GM19351 (cell line): Measurements from ENCODE around the gene KCNQ1OT1.

ENCODE experiments used
- ATAC-seq: cut with Tn5 transposase; IDR thresholded peaks from one replicate; pipeline ENCODE4 v1.9.1; 2021; ENCODE audit warnings: mild to moderate bottlenecking, moderate library complexity; ENCODE audit not compliant: unreplicated experiment

The KCNQ1OT1 gene

DNA sequence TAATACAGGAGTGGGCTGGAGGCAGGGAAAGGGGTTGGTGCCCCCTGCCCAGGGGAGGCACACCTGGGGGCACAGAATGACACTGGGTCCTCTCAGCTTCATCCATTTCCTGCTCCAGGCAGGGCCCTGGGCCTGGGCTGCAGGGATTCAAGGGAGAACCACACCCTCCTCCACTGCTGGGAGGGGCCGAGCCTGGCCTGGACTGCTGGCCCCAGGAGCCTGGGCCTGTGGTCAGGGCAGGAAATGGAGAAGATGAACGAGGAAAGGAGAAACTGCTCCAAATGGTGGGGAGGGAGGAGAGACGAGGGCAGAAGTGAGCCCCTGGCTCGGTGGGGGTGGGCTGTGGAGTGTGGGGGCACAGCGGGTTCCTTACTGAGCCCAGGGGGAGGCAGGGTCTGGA, 38.1 kb upstream of the KCNQ1OT1 start:
- ATAC-seq: no peak

DNA sequence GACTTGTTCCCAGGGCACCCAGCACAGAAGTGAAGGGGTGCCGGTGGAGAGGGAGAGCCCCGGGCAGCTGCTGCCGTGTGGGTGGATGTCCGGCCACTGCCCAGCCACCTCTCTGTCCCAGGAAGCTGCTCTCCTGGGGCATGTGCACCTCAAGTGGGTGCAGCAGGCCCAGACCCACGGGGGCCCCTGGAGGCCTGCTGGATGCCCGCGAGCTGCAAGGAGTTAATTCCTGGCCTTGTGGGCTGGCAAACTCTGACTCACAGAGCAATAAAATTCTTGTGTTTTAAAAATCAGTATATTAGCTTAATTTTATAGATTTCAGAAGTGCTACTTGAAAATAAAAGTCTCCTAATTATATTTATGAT, 37.4 kb upstream of the KCNQ1OT1 start:
- ATAC-seq: no peak

DNA sequence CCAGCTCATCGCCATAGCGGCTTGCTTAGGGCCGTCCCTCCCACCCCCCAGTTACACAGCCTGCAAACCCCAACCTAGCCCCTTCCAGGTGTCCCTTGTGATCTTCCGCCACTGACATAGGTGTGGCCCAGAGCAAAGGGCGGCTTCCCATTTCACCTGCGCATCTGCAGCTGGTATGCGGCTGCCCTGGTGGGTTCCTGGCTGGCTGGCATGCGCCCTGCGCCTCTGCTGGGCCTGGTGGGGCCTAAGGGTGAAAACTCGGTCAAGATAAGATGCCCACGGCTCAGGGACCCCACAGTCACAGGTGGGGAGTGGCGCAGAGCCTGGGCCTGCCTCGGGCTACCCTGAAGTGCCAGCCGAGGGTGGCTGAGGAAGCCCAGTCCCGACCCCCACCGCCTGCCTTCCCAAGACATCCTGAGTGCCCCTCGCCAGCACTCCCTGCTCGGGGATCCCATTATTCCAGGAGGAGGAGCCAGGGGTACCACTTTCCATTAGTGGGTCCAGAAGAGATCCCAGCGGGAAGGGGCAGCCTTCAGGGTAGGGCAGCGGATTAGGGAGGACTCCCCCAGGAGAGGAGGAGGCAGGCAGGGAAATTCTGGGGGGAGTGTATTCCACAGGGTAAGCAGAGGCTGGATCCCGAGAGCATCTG, 36.9 kb upstream of the KCNQ1OT1 start:
- ATAC-seq: no peak

DNA sequence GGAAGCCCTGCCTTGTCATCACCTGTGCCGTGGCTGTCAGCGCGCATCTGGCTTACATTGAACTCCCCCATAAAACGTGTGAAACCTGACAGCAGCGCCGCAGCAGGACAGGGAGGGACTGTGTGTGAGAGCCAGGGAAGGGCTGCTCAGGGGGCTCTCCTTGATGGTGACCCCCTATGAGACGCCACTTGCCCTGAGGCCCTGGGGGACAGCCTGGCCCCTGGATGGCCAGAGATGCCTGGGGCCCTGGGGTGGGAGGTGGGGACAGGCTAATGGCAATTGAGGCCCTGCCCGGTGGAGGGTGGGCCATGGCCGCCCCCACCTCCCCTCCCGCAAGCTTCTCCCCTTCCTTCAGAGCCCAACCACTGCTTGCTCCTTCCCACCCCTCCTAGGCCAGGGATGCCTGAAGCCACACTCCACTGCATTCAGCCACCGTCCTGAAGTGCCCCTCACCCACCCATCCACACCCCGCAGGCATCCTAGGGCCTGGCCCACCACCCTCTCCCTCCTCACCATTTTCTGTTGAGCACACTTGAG, 35.3 kb upstream of the KCNQ1OT1 start:
- no peak for ATAC-seq

DNA sequence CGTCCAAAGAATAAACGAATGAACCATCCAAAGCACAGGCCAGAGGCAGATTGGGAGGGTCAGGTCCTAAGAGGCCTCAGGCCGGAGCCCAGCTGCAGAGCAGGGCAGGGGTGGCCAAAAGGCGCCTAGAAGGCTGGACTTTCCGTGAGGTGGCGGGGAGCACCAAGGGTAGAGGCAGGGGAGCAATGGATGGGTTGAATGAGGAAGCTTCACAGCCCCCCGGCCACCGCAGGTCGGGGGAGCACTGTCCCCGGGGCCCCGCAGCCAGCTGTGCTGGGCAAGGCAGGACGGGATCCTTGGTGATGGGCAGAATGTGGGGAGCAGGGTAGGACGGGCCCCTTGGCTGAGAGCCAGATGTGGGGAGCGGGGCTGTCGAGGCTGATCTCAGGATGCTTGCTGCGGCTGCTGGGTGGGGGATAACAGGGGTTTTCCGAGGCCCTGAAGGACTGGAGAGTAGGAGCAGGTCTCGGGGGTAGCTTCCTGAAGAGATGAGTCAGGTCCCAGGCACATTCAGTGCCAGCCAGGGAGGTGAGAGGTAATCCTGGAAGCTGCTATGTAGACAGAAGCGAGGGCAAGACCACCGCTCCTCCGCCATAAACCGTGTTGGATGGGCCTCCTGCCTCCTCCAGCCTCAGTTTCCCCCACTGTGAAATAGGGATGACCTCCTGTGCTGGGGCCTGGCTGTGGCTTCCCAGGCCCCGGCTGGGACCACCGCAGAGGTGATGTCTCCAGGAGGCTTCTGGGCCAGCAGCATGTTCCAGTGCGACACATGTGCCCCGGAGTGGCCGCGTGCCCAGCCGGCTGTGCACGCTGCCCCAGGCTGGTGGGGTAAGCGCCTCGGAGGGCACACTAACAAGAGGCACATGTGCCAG, 34.6 kb upstream of the KCNQ1OT1 start:
- ATAC-seq: no peak

DNA sequence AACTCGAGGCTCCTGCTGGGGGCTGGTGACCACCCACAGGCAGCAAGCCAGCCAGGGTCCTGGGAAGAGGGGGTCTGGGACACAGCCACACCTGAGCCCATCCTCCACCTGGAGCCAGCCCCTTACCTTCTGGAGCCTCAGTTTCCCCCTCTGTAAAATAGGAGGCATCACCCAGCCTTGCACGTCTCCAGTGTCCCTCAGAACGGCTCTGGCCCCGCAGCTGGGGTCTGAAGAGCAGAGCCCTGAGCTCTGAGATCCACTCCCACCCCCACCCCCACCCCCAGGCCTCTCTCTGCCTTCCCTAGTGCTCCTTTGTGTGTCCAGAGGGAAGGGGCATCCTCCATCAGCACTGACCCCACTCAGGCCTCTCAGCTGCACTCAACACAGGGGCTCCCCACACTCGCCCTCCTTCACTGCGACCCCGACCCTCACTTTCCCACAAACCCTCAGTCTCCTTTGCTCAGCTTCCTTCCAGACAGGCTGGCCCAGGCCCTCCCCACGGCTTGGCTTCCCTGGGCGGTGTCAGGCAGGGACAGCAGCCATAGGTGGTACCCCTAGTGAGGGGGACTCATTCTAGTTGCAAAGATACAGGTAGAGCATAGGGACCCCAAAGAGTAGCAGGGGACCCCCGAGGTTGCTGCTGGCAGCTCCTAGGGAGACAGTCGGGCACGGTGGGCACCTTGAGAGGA, 33.3 kb upstream of the KCNQ1OT1 start:
- ATAC-seq: no peak

DNA sequence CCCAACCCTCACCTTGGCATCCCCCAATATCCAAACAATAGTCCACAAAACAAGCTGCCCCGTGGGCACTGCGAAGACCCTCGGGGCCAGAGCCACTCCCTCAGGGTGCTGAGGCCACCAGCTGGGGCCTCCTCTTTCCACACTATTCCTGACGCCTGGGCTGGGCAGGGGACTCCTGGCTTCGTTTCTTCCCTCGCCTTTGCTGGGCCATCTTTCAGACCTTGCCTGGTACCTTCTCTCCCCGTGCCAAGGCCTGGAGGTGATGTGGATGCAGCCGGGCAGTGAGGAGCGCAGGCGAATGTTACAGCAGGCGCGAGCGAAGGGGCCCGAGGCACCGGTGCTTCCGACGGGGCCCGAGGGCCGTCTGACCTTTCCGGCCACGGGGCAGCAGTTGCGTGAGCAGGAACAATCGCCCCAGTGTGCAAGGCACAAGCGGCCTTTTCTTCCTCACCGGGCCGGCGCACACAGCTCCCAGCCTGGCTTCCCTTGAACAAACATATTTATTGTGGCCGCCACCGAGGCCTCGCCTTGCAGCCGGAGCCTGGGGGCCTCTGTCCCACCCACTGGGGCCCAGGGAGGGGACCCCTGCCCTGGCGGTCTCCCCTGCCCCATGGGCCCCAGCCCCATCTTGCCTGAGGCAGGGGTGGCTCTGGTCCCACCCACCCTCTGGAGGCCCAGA, 32.6 kb upstream of the KCNQ1OT1 start:
- no peak for ATAC-seq

DNA sequence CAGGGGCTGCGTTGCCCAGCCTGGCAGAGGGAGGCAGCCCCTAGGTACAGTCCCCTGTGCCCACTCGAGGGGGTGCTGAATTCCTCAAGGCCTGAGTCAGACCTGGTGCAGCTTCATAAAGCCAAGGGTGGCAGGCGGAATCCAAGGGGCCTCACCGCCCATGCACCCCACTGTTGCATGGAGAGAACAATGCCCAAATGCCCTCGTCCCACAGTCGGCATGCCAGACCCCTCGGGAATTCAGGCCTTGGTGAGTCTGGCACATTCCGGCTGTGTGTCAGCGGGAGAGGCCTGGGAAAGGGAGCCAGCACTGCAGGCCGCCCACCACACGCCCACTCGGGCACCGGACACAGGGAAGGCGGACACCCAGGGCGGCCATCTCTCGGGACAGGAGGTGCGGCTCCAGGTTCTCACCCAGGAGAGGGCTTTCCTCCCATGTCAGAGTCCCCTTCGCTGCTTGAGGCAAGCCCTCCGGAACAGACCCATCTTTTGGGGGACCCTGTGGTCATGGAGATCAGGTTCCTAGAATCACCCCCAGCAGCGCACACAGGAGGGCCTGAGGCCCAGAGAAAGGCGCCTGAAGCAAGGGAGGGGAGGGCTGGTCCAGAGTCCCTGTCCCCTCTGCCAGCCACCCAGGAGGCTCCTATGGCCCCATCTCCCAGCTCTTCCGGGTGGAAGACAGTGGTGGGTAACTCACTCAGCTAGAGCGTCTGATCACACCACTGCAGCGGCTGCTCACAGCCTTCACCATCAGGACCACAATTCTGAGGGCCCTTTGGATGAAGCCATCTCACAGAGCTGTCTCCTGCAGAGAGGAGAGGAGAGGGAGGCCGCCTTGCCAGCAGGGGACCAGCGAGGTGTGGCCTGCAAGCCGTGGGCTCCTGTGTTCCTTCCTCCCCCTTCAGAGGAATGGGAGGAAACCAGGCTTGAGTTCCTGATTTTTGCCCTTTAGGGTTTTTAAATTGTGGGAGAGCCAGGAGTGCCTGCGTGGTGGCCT, 31.6 kb upstream of the KCNQ1OT1 start:
- ATAC-seq: no peak

DNA sequence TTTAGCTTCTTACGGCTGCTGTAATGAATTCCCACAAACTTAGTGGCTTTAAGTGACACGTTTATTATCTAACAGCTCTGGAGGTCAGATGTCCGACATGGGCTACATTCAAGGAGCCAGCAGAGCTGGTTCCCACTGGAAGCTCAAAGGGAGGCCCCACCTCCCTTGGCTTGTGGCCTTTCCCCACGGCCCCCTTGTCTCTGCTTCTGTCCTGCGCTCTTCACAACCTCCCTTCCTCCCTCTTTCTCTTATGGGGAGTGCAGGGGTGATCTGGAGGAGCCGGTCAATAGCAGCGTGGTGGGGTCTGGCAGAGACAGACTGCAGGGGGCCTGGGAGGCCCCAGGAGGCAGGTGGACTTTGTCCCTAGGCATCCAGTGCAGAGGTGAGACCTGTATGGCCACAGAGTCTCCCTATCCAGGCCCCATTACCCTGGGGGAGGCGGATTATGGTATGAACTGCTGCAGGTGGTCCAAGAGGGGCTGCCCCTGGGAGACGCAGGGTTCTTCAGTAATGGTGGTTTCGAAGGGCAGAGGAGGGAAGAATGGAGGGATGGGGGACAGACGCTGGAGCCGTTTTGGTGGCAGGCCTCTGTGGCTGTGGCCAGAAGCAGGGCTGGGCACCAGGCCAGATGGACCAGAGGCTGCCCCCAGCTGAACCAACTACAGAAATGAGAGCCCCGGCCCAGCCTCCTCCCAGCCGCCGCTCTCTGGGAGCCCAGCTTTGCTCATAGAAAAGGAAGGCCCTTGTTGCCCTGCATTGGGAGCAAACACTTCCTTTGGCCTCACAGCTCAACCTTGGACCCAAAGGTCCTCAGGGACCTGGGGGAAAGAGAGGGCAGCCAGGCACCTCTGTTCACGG, 30.7 kb upstream of the KCNQ1OT1 start:
- no peak for ATAC-seq

DNA sequence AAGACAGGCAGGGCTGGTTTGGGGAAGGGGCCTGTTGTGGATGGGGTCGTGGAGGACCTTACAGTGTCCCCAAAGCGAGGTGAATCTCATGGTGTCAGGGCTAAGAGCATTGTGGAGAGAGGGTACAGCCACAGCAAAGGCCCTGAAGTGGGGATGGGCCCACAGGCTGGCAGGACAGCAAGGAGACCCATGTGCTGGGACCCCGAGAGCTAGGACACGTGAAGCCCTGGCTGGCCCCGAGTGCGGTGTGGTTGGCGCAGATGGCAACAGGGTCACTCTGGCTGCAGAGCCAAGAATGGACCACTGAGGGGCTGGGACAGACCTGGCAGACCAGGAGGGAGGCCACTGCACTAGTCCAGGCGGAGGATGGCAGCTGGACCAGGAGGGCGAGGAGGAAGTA, 30.0 kb upstream of the KCNQ1OT1 start:
- ATAC-seq: no peak

DNA sequence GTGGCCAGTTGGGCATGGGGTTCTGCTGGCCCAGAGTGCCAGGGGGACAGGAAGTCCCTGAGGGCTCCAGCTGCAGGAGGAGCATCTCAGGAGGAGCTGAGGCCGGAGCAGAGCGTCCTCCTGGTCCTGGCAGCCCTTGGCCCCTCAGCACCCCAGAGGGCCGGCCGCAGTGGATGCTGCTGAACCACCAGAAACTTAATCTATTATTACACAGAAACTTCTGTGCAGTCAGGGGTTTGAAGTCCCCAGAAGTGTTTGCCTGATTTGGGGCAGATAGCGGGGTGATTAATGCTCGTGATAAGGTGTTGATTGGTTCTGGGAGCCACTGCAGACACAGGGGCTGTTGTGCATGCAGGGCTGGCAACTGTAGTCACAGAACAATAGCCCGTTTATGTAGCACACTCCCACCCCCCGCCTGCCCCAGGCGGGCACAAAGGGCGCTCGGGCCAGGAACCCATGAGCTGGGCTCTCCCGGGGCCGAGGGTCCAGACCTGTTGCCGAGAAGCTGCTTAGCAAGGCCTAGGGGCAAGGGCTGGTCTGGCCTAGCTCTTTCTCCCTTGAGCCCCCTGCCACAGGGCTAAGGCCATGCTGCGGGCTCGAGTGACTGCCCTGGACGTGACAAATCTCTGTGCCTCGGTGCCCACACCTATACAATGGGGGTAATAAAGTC, 29.0 kb upstream of the KCNQ1OT1 start:
- no peak for ATAC-seq

DNA sequence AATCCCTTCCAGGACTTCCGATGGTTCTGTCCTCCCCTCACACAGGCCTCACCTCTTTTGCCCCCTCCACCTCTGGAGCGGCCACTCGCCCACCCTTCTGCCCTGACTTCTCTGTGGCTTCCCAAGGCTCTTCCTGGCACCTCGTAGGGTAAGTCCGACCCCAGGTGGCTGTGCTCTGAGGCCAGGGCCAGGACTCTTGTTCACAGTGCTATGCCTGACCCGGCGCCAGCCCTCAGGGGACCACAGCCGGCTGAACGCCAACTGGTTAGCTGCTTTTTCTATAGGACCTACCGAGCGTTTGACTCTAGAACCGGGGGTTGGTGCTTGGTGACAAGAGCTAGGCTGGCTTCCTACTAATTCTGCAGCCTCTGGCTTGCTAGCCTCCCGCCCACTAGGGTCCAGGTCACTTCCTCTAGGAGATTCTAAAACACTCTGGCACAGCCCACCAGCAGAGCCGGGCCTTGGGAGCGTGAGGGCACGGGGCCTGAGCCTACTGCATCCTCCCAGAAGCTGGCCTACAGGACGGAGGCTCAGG, 28.4 kb upstream of the KCNQ1OT1 start:
- ATAC-seq: no peak

DNA sequence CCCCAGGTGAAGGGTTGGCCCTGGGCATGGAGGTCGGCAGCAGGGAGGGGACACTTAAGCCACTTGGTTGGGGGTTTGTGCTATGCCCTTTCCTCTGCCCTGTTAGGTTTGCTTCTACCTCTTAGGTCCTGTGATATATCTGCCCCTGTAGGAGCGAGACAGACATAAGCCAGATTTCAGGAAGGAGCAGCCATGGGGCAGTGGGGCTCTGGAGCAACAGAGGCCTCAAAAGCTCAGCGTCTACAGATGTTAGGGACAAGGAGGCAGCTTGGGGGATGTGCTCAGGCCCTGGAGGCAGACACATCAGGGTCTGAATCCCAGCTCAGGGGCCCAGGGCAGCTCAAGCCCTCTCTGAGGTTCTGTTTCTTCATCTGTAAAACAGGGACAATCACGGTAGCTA, 27.2 kb upstream of the KCNQ1OT1 start:
- ATAC-seq: no peak

DNA sequence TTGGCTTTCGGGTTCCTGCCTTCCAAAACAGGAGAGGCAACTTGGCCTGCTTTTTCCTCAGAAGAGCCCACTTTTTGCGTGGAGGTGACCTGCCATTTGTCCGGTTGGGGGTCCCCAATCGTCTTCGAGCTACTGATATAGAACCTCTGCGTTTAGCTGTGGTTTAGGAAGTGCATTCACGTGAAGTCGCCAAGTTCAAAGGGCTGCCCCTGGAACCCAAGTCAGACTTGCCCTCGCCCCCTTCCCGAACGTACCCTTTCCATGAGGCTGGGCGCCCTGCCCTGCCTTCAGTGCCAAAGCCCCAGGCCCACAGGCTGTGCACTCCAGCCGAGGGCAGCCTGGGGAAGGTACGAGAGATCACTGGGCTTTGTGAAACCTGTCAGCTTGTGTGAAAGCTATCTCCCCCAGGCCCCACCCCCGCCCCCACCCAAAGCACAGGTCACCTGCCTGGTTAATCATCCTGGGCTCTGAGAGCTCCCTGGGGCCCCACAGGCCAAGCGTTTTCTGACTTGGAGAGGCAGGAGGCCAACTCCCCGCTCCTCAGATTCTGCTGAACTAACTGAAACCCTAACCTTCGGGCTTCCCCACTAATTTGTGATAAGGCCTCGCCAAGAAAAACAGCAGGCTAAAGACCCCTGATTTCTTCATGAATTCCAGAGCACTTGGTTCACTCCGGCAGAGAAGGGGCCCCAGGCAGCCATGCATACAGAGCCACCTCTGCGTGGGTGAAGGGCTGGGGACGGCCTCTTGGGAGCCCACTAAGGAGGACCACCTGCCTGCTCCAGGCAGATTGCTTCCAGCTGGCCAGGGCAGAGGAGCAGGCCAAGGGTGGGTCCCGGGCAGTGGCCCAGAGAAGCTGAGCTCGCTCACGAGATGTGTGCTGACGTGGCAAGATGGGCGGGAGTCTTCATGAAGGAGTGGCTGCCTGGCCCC, 25.8 kb upstream of the KCNQ1OT1 start:
- no peak for ATAC-seq

DNA sequence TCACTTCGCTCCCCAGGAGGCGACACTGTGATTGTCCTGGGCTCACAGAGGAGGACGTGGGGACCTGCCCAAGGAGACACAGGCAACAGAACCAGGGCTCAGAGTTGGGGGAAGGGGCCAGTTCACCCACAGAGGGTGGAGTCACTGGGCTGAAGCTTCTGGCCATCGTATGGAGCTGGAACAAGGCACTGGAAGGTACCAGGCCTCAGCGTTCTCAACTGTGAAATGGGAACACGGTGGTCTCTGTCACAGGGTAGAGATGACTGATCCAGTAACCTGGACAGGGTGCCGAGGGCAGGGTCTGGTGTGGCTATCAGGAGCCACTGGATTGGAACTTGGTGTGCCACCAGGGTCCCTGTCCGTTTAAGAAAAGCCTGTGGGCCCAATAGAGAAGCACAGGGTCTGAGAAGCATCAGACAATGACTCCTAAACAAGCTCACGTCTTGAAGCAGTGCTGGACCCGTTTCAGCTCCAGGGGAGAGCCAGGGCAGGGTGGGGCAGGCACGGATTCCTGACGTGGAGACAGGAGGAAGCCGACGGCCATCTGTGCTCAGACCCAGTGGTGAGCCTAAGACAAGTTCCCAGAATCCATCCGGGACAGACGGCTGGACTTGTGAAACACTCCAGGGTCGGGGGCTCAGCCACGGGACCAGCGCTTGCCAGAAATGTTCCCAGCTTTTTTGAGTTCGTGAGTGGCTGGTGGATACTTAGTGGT, 25.0 kb upstream of the KCNQ1OT1 start:
- ATAC-seq: no peak

DNA sequence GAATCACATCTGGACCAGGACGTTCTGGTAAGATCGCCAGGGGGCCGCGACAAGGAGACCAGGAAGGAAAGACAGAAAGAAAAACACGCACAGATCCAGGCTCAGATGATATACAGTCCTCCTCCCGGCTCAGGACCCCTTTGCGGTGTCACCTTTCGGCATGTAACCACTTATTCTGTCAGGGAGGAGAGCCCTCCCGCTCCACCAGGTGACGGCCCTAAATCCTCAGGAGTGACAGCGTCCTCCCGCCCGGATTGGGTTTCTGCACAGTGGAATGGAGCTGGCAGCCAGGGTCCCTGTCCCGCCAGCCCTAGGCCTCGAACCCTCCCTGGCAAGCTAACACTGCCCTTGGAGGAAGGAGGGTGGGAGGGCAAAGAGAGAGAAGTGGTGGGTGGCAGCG, 24.3 kb upstream of the KCNQ1OT1 start:
- no peak for ATAC-seq

DNA sequence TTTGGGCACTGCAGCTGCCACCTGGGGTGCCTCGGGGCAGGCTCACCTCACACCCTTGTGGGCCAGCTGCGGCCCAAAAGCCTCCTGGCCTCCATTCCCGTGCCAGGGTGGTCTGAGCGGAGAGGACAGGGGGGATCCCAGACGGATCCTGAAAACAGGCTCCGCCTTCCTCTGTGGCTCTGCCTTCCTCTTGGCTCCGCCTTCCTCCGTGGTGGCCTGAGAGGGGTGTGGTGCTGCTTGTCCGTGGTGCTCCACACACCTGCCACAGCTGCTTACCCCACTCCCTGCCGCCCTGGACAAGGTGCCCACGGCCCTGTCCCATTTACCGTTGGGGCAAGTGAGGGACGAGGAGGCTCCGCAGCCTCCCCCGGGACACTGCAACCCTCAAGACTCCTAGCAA, 23.2 kb upstream of the KCNQ1OT1 start:
- ATAC-seq: no peak
